Measurements from ENCODE around the gene NAB2.
"Not testable (repeated sequence)": the region's sequence is repeated elsewhere in the genome, so short reads cannot be mapped to it uniquely, and the experiment has no call there.

GRCh38 chr12:57053901-57054300 is 35.0 kb upstream of the NAB2 start:
- not testable (repeated sequence) for TF ChIP-seq EZH2 (IDR thresholded peaks at IDR 0.05; ENCODE audit: low read length); CTCF (optimal IDR thresholded peaks at IDR 0.05 in 1 of 3, IDR thresholded peaks at IDR 0.05 in 1 of 3, conservative IDR thresholded peaks at IDR 0.05 in 1 of 3; ENCODE audit: extremely low read depth in 1 of 3, insufficient read depth in 2 of 3, low read length in 3 of 3)

Measured in keratinocyte (primary cell).